ENCODE measurements around the gene MARK2.

The MARK2 gene

GRCh38 chr11:63941901-63942300 is 103.0 kb downstream of the MARK2 start:
- no peak overlapping the region for H3K4me3 ChIP-seq
- DNase-seq (ENCODE audit: low spot score), result no peak
- TF ChIP-seq CTCF (IDR thresholded peaks at IDR 0.05), result no peak

GRCh38 chr11:63942803-63943202 is 103.9 kb downstream of the MARK2 start:
- TF ChIP-seq CTCF (IDR thresholded peaks at IDR 0.05), result no peak
- no peak overlapping the region for H3K4me3 ChIP-seq
- no peak for DNase-seq (ENCODE audit: low spot score)
- no peak overlapping the region for H3K27ac ChIP-seq

More at GRCh38 chr11:63941901-63942300, 103.0 kb downstream of the MARK2 start:
- H3K27ac ChIP-seq, result no peak overlapping the region

GRCh38 chr11:63944987-63945386 is 106.1 kb downstream of the MARK2 start:
- no peak for TF ChIP-seq CTCF (IDR thresholded peaks at IDR 0.05)
- H3K27ac ChIP-seq, result peak overlapping the region; percentile 60 to 75
- no peak overlapping the region for H3K4me3 ChIP-seq
- no peak for DNase-seq (ENCODE audit: low spot score)

GRCh38 chr11:63945477-63946163 is 106.7 kb downstream of the MARK2 start:
- Histone ChIP-seq H3K27ac (peak overlapping the region; percentile 60 to 75), H3K4me3 (peak overlapping the region; percentile 50)
- DNase-seq (ENCODE audit: low spot score), result peak; percentile 87
- TF ChIP-seq CTCF (IDR thresholded peaks at IDR 0.05), result peak; percentile 78

- H3K27ac ChIP-seq, result no peak overlapping the region
Observed at GRCh38 chr11:63951779-63952536, 113.0 kb downstream of the MARK2 start.

GRCh38 chr11:63952570-63952969 is 113.7 kb downstream of the MARK2 start:
- TF ChIP-seq CTCF (IDR thresholded peaks at IDR 0.05), result no peak
- Histone ChIP-seq H3K27ac (no peak overlapping the region), H3K4me3 (no peak overlapping the region)
- DNase-seq (ENCODE audit: low spot score), result no peak

More at GRCh38 chr11:63951779-63952536, 113.0 kb downstream of the MARK2 start:
- no peak for TF ChIP-seq CTCF (IDR thresholded peaks at IDR 0.05)
- DNase-seq (ENCODE audit: low spot score), result no peak
- no peak overlapping the region for H3K4me3 ChIP-seq

Measured in coronary artery (tissue), 2 donors.